Smooth muscle cell (in vitro differentiated cells): ENCODE data around the gene DPP6. TPM values are rescaled to one million over a fixed set of nuclear protein-coding genes. Genes with fewer than 3 reads are reported as not detected.

Source experiments
- DNase-seq: peaks from one replicate; lab custom pipeline; 2025; ENCODE audit not compliant: unreplicated experiment; lab: John Stamatoyannopoulos, UW
- H2AFZ ChIP-seq: fragments of 200-600 bp; sonication (generic); 2 replicates; pipeline ENCODE4 v1.6.0; 2016; ENCODE audit warnings: antibody characterized with exemption, low read depth, mild to moderate bottlenecking
- H3F3A ChIP-seq: fragments of 200-600 bp; sonication (generic); 2 replicates; pipeline ENCODE4 v1.6.0; 2017; ENCODE audit warnings: antibody characterized with exemption, low read depth
- H3K27ac ChIP-seq: fragments of 200-600 bp; sonication (generic); 2 replicates; pipeline ENCODE4 v1.5.1; 2016; ENCODE audit warnings: low read depth, mild to moderate bottlenecking
- H3K27me3 ChIP-seq: fragments of 200-600 bp; sonication (generic); 2 replicates; pipeline ENCODE4 v1.6.1; 2016; ENCODE audit warnings: low read depth, mild to moderate bottlenecking
- H3K36me3 ChIP-seq: fragments of 200-600 bp; sonication (generic); 2 replicates; pipeline ENCODE4 v1.5.1; 2016; ENCODE audit warnings: low read depth
- H3K4me1 ChIP-seq: fragments of 200-600 bp; sonication (generic); 2 replicates; pipeline ENCODE4 v1.5.1; 2016; ENCODE audit warnings: low read depth
- H3K4me2 ChIP-seq: fragments of 200-600 bp; sonication (generic); 2 replicates; pipeline ENCODE4 v1.6.0; 2016; ENCODE audit warnings: mild to moderate bottlenecking
- H3K4me3 ChIP-seq: fragments of 200-600 bp; sonication (generic); 2 replicates; pipeline ENCODE4 v1.5.1; 2016; ENCODE audit warnings: mild to moderate bottlenecking
- H3K79me2 ChIP-seq: fragments of 200-600 bp; sonication (generic); 2 replicates; pipeline ENCODE4 v1.6.0; 2016; ENCODE audit warnings: low read depth, mild to moderate bottlenecking
- H3K9ac ChIP-seq: fragments of 200-600 bp; sonication (generic); 2 replicates; pipeline ENCODE4 v1.6.0; 2016; ENCODE audit warnings: low read depth
- H3K9me3 ChIP-seq: fragments of 200-600 bp; sonication (generic); replicated peaks from 2 replicates; pipeline ENCODE4 v1.5.1; 2016; ENCODE audit warnings: low read depth
- H4K20me1 ChIP-seq: fragments of 200-600 bp; sonication (generic); 2 replicates; pipeline ENCODE4 v1.6.0; 2016; ENCODE audit warnings: low read depth
- WGBS: methylation state at CpG from one replicate; pipeline ENCODE4 v1.1.7; 2016; ENCODE audit warnings: low lambda C conversion rate; 5-methylcytosine and 5-hydroxymethylcytosine counted together
- polyA plus RNA-seq: library from polyadenylated mRNA; unstranded; fragments of >200 nt; fragmentation: Nextera tagmentation; extraction: Ambion mirVana; gene quantifications from 2 replicates; pipeline ENCODE4 v1.2.1, GENCODE V29; 2016
- total RNA-seq: library from RNA; depleted of rRNA; stranded (reverse); fragments of >200 nt; gene quantifications from 2 replicates; pipeline ENCODE4 v1.2.3, GENCODE V29; 2014
- TF ChIP-seq, protein P1 (sequence below): fragments of 200-600 bp; sonication (generic); IDR thresholded peaks from 2 replicates; pipeline ENCODE4 v1.5.1; 2017; ENCODE audit warnings: borderline replicate concordance, mild to moderate bottlenecking, antibody characterized with exemption; ENCODE audit not compliant: insufficient read depth, poor library complexity, severe bottlenecking

DPP6 gene
- total and polyA plus RNA-seq, 2 experiments from 2014 or later: 0.72 TPM; not detected in 1

DNA sequence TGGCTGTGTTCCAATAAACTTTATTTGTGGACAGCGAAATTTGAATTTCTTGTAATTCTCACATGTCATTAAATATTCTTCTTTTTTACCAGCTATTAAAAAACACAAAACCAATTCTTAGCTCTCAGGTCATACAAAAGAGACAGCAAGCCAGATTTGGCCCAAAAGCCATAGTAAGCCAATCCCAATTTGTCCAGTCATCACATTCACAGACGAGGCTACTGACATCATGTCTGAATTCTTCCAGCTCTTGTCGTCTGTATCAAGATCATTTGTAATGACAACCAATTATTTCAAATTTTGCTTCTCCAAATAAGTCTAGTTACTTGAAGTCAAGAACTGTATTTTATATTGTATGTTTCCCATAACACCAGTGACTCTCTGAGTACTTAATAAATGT, 684.2 kb downstream of the DPP6 start:
- Histone ChIP-seq H3F3A (no peaks in the 10 kb centered on the region), H3K36me3 (no peaks in the 10 kb centered on the region), H3K9me3 (no peaks in the 10 kb centered on the region)

DNA sequence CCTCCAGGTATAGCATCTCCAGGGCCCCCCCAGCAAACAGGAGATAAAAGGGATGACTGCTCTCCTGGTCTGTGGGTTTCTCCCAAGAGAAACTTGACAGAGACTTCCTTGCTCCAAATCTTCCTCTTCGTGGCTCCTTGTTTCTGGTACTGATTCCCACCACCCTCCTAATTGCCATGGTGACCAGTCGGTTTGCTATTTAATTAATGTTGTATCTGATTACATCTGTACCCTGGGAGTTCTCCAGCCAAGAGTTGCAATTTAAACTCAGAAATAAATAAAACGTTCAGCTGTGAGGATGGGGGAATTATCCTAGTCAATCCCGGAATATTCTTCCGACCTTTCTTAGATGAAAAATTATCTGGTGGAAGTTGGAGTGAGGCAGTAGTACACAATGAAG, 686.0 kb downstream of the DPP6 start:
- H2AFZ ChIP-seq: no peak overlapping the region
- H3K36me3 ChIP-seq: no peaks in the 10 kb centered on the region
- H3K9ac ChIP-seq: no peak overlapping the region
- H4K20me1 ChIP-seq: no peaks in the 10 kb centered on the region
- peaks cover 7% of the 10 kb centered on the region for H3K4me1 ChIP-seq
- no peaks in the 10 kb centered on the region for H3K27me3 ChIP-seq
- TF ChIP-seq, protein P1, sequence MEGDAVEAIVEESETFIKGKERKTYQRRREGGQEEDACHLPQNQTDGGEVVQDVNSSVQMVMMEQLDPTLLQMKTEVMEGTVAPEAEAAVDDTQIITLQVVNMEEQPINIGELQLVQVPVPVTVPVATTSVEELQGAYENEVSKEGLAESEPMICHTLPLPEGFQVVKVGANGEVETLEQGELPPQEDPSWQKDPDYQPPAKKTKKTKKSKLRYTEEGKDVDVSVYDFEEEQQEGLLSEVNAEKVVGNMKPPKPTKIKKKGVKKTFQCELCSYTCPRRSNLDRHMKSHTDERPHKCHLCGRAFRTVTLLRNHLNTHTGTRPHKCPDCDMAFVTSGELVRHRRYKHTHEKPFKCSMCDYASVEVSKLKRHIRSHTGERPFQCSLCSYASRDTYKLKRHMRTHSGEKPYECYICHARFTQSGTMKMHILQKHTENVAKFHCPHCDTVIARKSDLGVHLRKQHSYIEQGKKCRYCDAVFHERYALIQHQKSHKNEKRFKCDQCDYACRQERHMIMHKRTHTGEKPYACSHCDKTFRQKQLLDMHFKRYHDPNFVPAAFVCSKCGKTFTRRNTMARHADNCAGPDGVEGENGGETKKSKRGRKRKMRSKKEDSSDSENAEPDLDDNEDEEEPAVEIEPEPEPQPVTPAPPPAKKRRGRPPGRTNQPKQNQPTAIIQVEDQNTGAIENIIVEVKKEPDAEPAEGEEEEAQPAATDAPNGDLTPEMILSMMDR: no peak
- no peak overlapping the region for H3K4me2 ChIP-seq
- no peaks in the 10 kb centered on the region for H3F3A ChIP-seq
- 83% methylated on average over 5 of the region's 5 CpGs for WGBS
- H3K79me2 ChIP-seq: no peaks in the 10 kb centered on the region
- H3K4me3 ChIP-seq: no peak overlapping the region
- no peak overlapping the region for H3K27ac ChIP-seq
- no peaks in the 10 kb centered on the region for H3K9me3 ChIP-seq
- no peak for DNase-seq

More for the DNA sequence above, 684.2 kb downstream of the DPP6 start:
- Histone ChIP-seq H3K4me3 (no peak overlapping the region), H3K4me1 (no peaks in the 10 kb centered on the region), H3K27ac (no peak overlapping the region), H2AFZ (no peak overlapping the region), H3K9ac (no peak overlapping the region), H3K4me2 (no peak overlapping the region), H3K27me3 (no peaks in the 10 kb centered on the region), H4K20me1 (no peaks in the 10 kb centered on the region), H3K79me2 (no peaks in the 10 kb centered on the region)
- TF ChIP-seq, protein P1: no peak
- WGBS: 82% methylated on average over 3 of the region's 3 CpGs
- no peak for DNase-seq

DNA sequence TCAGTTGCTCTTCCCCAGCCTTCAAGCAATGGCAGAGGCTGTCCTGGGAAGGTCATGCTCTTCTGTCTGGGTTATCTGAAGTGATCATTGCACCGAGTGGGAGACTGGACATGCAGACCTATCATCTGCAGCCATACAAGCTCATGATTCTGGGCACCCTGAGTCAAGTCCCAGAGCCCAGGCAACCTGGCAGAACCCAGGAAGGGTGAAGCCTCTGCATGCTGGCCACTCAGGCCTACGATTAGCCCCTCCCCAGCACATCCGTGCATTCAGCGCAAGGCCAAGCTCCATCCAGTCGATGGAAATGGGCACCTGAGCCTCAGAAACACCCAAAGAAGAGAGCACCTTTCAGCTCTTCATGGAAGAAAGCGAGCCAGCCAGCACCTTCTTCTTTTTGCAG, 688.9 kb downstream of the DPP6 start:
- WGBS: 78% methylated on average over 6 of the region's 6 CpGs
- Histone ChIP-seq H2AFZ (no peak overlapping the region), H3K4me2 (no peak overlapping the region), H3K79me2 (no peaks in the 10 kb centered on the region), H3K36me3 (no peaks in the 10 kb centered on the region), H3K4me3 (no peak overlapping the region), H3K9ac (no peak overlapping the region), H3F3A (no peaks in the 10 kb centered on the region), H3K27ac (no peak overlapping the region), H3K27me3 (no peaks in the 10 kb centered on the region), H4K20me1 (no peaks in the 10 kb centered on the region), H3K9me3 (no peaks in the 10 kb centered on the region), H3K4me1 (peaks cover 16% of the 10 kb centered on the region)
- no peak for DNase-seq
- TF ChIP-seq, protein P1: no peak

DNA sequence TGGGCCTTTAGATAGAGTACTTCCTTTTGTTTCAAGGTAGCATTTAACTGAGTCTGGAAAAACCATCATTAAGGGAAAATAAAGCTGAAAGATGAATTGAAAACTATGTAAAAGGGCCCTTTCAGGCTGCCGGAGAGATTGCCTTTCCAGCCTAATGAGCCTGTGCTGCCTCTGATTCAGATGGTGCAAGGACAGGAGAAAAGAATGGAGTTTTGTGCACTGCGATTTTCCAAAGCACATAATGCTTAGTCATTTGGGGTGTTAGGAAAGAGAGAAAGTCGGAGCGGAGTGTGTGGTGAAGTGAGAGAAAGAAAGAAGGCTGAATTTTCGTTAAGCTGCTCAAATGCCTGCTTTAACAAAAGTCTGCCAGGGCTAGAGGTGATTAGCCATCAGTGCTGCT, 691.0 kb downstream of the DPP6 start:
- TF ChIP-seq, protein P1: no peak
- no peaks in the 10 kb centered on the region for H3K36me3 ChIP-seq
- H3F3A ChIP-seq: no peaks in the 10 kb centered on the region
- H3K4me2 ChIP-seq: no peak overlapping the region
- no peak overlapping the region for H3K9ac ChIP-seq
- H4K20me1 ChIP-seq: no peaks in the 10 kb centered on the region
- DNase-seq: no peak
- H3K27ac ChIP-seq: no peak overlapping the region
- peaks cover 16% of the 10 kb centered on the region for H3K4me1 ChIP-seq
- peaks cover 7% of the 10 kb centered on the region for H3K27me3 ChIP-seq
- H2AFZ ChIP-seq: no peak overlapping the region
- 77% methylated on average over 5 of the region's 5 CpGs for WGBS
- no peaks in the 10 kb centered on the region for H3K79me2 ChIP-seq
- H3K9me3 ChIP-seq: no peaks in the 10 kb centered on the region
- no peak overlapping the region for H3K4me3 ChIP-seq
